Activated T-helper 17 cell treated with anti-CD3 and anti-CD28 coated beads, Interleukin-2, amount 50 U/mL, for 72 hours (primary cell): ENCODE measurements around the gene KCTD15. TPM values are rescaled to one million over a fixed set of nuclear protein-coding genes. Genes with fewer than 3 reads are reported as not detected.
"Not testable (repeated sequence)": the region's sequence is repeated elsewhere in the genome, so short reads cannot be mapped to it uniquely, and the experiment has no call there.

ENCODE experiments used
- ATAC-seq: fragments of 150-1000 bp; cut with Tn5 transposase; replicated peaks from 2 replicates; pipeline ENCODE4 v1.10.0; 2021; ENCODE audit warnings: mild to moderate bottlenecking, moderate library complexity
- H3K27ac Mint-ChIP-seq: one replicate; pipeline ENCODE4 v1.8.0; 2022; ENCODE audit warnings: mixed read lengths
- H3K27me3 Mint-ChIP-seq: one replicate; pipeline ENCODE4 v1.8.0; 2022; ENCODE audit warnings: mixed read lengths
- H3K36me3 Mint-ChIP-seq: one replicate; pipeline ENCODE4 v1.8.0; 2022; ENCODE audit warnings: low read depth, mild to moderate bottlenecking, mixed read lengths
- H3K4me1 Mint-ChIP-seq: one replicate; pipeline ENCODE4 v1.8.0; 2022; ENCODE audit warnings: mixed read lengths
- H3K4me3 Mint-ChIP-seq: one replicate; pipeline ENCODE4 v1.8.0; 2022; ENCODE audit warnings: mild to moderate bottlenecking, mixed read lengths
- H3K9me3 Mint-ChIP-seq: one replicate; pipeline ENCODE4 v1.8.0; 2022; ENCODE audit warnings: mixed read lengths
- total RNA-seq, 2 donors: library from RNA; stranded (reverse); gene quantifications; one replicate each; pipeline ENCODE4 v1.2.3, GENCODE V29; 2022

KCTD15 gene
- total RNA-seq, 2 donors from 2014 or later: 8.4 to 11.7 TPM

- no peak overlapping the region for H3K4me3 Mint-ChIP-seq
- no peak for ATAC-seq
- no peaks in the 10 kb centered on the region for H3K9me3 Mint-ChIP-seq
- no peaks in the 10 kb centered on the region for H3K27me3 Mint-ChIP-seq
- H3K27ac Mint-ChIP-seq: no peak overlapping the region
- peaks cover 21% of the 10 kb centered on the region for H3K36me3 Mint-ChIP-seq
- peaks cover 5% of the 10 kb centered on the region for H3K4me1 Mint-ChIP-seq
Measured at GRCh38 chr19:33811736-33812387, 15.2 kb downstream of the KCTD15 start.

- no peaks in the 10 kb centered on the region for H3K27me3 Mint-ChIP-seq
- no peaks in the 10 kb centered on the region for H3K9me3 Mint-ChIP-seq
- no peak overlapping the region for H3K27ac Mint-ChIP-seq
- no peak overlapping the region for H3K4me3 Mint-ChIP-seq
- H3K4me1 Mint-ChIP-seq: peaks cover 5% of the 10 kb centered on the region
- peaks cover 21% of the 10 kb centered on the region for H3K36me3 Mint-ChIP-seq
- ATAC-seq: no peak
Measured at GRCh38 chr19:33812388-33813330, 16.0 kb downstream of the KCTD15 start.

DNA sequence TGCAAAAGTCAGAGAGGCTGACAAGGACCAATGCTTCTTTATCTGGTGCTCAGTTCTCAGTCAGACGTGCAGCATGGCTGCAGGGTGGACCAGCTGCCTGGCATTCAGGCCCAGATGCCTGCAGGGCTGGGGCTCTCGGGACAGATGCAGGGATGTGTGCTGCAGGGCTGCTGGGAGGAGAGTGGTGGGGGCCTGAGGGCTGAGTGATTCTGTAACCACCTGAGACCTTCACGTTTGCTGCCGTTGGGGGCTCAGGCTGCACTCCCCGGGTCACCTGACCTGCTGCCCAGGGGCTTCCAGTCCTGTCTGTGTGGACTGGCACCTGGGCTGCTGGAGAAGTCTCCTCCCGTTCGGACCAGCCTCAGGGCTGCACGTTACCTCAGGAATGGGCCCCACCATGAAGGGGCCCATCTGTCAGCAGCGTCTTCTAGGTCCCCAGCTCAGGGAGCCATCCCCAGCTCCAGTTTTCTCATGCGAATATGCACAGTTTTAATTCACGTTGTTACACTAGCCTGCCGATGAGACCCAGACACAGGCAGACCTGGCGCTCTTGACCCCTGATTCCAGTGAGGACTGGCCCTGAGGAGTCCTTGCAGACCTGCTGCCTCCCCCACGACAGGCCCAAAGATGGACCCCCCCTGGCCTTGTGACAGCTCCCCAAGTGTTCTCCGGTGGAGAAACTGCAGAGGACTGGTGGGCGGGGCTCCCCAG lies 16.9 kb downstream of the KCTD15 start:
- H3K4me3 Mint-ChIP-seq: no peak overlapping the region
- peaks cover 21% of the 10 kb centered on the region for H3K36me3 Mint-ChIP-seq
- no peaks in the 10 kb centered on the region for H3K27me3 Mint-ChIP-seq
- no peak for ATAC-seq
- H3K9me3 Mint-ChIP-seq: no peaks in the 10 kb centered on the region
- H3K4me1 Mint-ChIP-seq: no peaks in the 10 kb centered on the region
- no peak overlapping the region for H3K27ac Mint-ChIP-seq

- peaks cover 21% of the 10 kb centered on the region for H3K36me3 Mint-ChIP-seq
- H3K9me3 Mint-ChIP-seq: no peaks in the 10 kb centered on the region
- no peak overlapping the region for H3K4me3 Mint-ChIP-seq
- peaks cover 4% of the 10 kb centered on the region for H3K4me1 Mint-ChIP-seq
- ATAC-seq: no peak
- H3K27me3 Mint-ChIP-seq: no peaks in the 10 kb centered on the region
- H3K27ac Mint-ChIP-seq: no peak overlapping the region
Measured at GRCh38 chr19:33814181-33815165, 17.8 kb downstream of the KCTD15 start.

DNA sequence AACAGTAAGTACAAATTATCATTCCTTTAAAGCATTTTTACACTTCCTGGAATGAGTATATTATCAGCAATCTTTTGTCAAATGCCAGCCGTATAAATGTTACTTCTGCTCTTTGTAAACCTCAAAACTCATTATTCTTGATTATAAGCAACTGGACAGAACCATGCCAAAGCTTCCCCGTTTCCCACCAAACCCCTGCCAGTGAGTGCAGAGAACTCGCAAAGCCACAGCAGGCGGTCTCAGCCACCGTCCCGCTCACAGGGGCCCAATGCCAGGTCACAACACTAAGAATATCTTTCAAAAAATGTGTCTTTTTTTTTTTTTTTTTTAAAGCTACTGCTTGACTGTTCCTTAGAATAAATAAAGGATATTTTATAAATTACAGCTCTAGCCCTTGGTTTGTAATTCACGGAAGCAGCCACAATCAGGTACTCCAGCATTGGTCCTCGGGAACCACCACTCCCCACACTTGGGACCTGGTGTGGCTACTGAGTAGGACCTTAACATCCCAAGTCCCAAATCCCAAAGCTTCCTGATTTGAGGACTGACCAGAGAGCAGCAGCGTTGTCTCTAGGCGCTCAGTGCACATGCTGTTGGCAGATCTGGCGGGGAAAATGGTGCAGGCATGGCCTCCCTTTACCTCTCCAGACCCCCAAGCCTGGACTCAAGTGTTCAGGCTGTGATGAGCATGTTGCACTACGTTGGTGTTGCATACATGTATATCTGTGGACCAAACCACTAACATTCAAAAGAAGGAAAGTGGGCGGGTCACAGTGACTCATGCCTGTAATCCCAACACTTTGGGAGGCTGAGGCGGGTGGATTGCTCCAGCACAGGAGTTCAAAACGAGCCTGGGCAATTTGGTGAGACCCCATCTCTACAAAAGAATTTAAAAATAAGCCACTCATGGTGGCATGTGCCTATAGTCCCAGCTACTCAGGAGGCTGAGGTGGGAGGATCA lies 19.0 kb downstream of the KCTD15 start:
- Mint-ChIP-seq H3K4me1 (peaks cover 4% of the 10 kb centered on the region), H3K4me3 (no peak overlapping the region), H3K27ac (no peak overlapping the region), H3K9me3 (no peaks in the 10 kb centered on the region), H3K27me3 (no peaks in the 10 kb centered on the region), H3K36me3 (peaks cover 11% of the 10 kb centered on the region)
- no peak for ATAC-seq

DNA sequence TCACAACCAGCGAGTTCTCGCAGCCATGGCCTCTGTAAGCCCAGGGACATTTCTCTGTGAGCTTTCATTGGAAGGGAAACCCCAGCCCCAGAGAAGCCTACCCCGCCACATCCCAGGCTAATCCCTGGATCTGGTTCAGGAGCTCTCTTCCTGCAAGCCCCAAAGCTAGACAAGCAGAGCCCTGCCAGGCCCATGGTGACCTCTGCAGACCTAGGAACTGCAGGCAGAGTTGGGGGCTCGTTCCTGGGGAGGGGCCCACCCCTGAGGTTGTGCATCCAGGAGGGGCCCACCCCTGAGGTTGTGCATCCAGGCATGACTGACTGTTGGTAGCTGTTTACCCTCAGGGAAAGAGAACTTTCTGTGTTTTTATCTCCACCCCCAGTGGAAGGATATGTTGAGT lies 21.7 kb downstream of the KCTD15 start:
- peaks cover 4% of the 10 kb centered on the region for H3K4me1 Mint-ChIP-seq
- no peak overlapping the region for H3K27ac Mint-ChIP-seq
- no peaks in the 10 kb centered on the region for H3K36me3 Mint-ChIP-seq
- no peak for ATAC-seq
- no peaks in the 10 kb centered on the region for H3K27me3 Mint-ChIP-seq
- no peaks in the 10 kb centered on the region for H3K9me3 Mint-ChIP-seq
- H3K4me3 Mint-ChIP-seq: peak overlapping the region; percentile 76

GRCh38 chr19:33819078-33819477 lies 22.4 kb downstream of the KCTD15 start:
- H3K9me3 Mint-ChIP-seq, H3K4me1 Mint-ChIP-seq, ATAC-seq, H3K27me3 Mint-ChIP-seq, H3K36me3 Mint-ChIP-seq: not testable (repeated sequence)
- H3K27ac Mint-ChIP-seq: peak overlapping the region; percentile 48
- peak overlapping the region; percentile 76 for H3K4me3 Mint-ChIP-seq

DNA sequence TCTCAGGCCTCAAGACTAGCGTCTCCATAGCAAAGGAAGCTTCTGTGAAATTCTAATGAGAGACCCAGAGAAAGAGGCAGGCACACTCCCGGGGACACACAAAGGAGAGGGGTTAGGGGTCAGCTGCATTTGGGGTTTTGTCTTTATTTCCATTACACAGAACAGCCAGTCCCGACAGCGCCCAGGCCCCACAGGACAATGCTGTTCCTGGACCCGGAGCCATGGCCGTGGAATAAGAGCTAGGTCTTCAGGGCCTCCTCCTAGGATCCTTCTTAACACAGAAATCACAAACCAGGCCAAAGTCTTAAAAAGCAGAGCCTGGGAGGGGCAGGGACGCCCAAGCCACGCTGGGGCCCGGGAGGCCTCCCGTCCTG lies 22.8 kb downstream of the KCTD15 start:
- Mint-ChIP-seq H3K9me3 (no peaks in the 10 kb centered on the region), H3K27ac (peak overlapping the region; percentile 48), H3K27me3 (no peaks in the 10 kb centered on the region), H3K4me1 (peaks cover 4% of the 10 kb centered on the region), H3K4me3 (peak overlapping the region; percentile 76), H3K36me3 (no peaks in the 10 kb centered on the region)
- no peak for ATAC-seq

DNA sequence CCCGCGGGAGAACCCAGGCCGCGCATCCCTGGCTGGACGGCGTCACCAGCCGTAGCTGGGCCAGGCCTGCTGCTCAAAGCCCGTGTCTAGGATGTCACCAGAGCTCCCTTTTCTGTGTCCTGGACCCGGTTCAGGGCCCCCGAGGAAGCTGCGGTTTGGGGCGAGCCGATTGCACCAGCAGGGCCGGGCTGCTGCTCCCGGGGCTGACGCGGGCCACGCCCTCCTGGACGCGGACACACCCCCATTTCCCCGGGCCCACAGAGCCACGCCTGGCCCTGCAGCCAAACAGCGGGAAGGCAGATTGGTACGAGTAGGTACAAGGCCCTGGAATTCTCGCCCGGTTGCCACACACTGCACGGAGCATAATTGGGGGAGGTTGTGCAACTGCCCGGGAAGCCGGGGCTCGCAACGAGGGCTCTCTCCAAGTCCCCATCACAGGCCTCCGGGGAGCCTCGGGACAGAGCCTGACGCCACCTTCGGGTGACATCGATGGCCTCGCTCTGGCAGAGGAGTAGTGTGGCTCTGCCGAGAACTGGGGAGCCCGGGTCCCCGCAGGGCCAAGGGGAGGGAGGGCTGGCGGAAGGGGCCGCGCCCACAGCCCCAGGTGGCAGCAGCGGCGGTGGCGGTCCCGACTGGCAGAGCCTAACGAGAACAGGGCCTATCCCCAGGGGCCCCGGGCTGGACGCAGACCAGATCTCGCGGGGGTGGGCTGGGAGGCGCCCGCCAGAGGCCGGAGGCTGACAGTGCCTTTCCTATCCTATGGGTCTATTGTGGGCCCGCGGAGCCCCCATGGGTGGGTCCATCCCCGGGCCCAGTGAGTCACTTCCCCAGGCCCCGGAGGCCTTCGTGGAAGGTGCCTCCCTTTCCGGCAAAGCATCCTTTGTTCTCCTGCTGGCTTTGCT lies 23.5 kb downstream of the KCTD15 start:
- Mint-ChIP-seq H3K9me3 (no peaks in the 10 kb centered on the region), H3K4me1 (peaks cover 4% of the 10 kb centered on the region), H3K27me3 (no peaks in the 10 kb centered on the region), H3K4me3 (peak overlapping the region; percentile 76), H3K36me3 (no peaks in the 10 kb centered on the region), H3K27ac (peak overlapping the region; percentile 50)
- peak; percentile 91 for ATAC-seq

DNA sequence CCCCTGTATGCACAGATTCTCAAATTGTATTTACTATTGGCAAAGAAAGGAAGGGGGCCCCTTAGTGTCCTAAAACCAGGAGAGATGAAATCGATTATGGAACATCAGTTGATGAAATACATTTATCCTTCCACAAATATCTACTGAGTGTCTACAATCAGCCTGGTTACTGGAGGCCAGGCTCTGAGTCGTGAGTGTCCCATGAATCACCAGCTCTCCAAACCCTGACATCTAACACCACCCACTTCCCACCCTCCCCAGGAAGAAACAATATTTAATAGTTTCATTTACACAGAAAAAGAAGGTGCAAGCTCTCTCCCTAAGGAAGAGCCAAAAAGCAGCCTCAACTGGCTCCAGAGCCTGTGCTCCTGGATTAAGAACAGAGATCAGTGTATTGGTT lies 25.2 kb downstream of the KCTD15 start:
- H3K27ac Mint-ChIP-seq: no peak overlapping the region
- H3K36me3 Mint-ChIP-seq: no peaks in the 10 kb centered on the region

DNA sequence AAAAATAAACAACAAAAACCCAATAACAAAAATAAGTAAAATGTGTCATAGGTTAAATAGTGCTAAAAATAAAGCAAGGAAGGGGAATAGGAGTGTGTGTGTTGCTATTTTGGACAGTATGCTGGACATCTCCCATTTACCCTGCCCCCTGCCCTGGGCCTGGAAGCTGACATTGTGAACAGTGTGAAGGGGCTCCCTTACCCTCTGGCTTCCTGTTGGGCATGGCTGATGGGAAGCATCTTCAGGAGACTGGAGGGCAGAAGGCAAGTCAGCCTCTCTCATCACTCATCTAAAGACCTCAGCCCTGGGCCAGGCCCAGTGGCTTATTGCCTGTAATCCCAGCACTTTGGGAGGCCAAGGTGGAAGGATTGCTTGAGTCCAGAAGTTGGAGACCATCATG lies 26.7 kb downstream of the KCTD15 start:
- H3K36me3 Mint-ChIP-seq: no peaks in the 10 kb centered on the region
- no peaks in the 10 kb centered on the region for H3K9me3 Mint-ChIP-seq
- H3K4me1 Mint-ChIP-seq: peaks cover 4% of the 10 kb centered on the region
- peaks cover under 1% of the 10 kb centered on the region for H3K27me3 Mint-ChIP-seq
- H3K27ac Mint-ChIP-seq: no peak overlapping the region
- H3K4me3 Mint-ChIP-seq: no peak overlapping the region
- ATAC-seq: no peak

More for the DNA sequence above, 25.2 kb downstream of the KCTD15 start:
- H3K4me1 Mint-ChIP-seq: peaks cover 4% of the 10 kb centered on the region
- no peaks in the 10 kb centered on the region for H3K9me3 Mint-ChIP-seq
- ATAC-seq: no peak
- no peaks in the 10 kb centered on the region for H3K27me3 Mint-ChIP-seq
- no peak overlapping the region for H3K4me3 Mint-ChIP-seq

- no peaks in the 10 kb centered on the region for H3K36me3 Mint-ChIP-seq
- H3K27me3 Mint-ChIP-seq: peaks cover 7% of the 10 kb centered on the region
- no peak overlapping the region for H3K27ac Mint-ChIP-seq
- no peak for ATAC-seq
- H3K9me3 Mint-ChIP-seq: no peaks in the 10 kb centered on the region
- H3K4me3 Mint-ChIP-seq: no peak overlapping the region
- peaks cover 5% of the 10 kb centered on the region for H3K4me1 Mint-ChIP-seq
Measured at GRCh38 chr19:33825556-33825955, 28.9 kb downstream of the KCTD15 start.
